Measurements from ENCODE around the gene SLC22A23.

Gene SLC22A23

GRCh38 chr6:3268680-3269079 lies 188.2 kb downstream of the SLC22A23 start:
- TF ChIP-seq Cebpa-rat (IDR thresholded peaks at IDR 0.05): no peak
- Histone ChIP-seq H3K36me3 (peaks cover 68 to 96% (median 91%) of the 10 kb centered on the region in 11 experiments), H3K4me1 (no peaks in the 10 kb centered on the region), H3K4me2 (no peak overlapping the region), H4K20me1 (peaks cover 13 to 99% (median 97%) of the 10 kb centered on the region in 11 experiments; a peak in 21 of 22 replicates), H3K4me3 (no peak overlapping the region), H3K27me3 (no peaks in the 10 kb centered on the region), H3K9ac (peak overlapping the region in 1 of 11 experiments; percentile 34; a peak in 1 of 22 replicates), H3K9me3 (replicated peaks in 1 of 11) (no peaks in the 10 kb centered on the region), H3K27ac (no peak overlapping the region)

GRCh38 chr6:3267162-3267561 lies 189.7 kb downstream of the SLC22A23 start:
- peaks cover 62 to 96% (median 88%) of the 10 kb centered on the region in 11 experiments for H3K36me3 ChIP-seq
- no peaks in the 10 kb centered on the region for H3K27me3 ChIP-seq
- no peak overlapping the region for H3K27ac ChIP-seq
- peaks cover 13 to 99% (median 97%) of the 10 kb centered on the region in 11 experiments; a peak in 21 of 22 replicates for H4K20me1 ChIP-seq
- H3K4me1 ChIP-seq: peaks cover 0 to 2% (median under 1%) of the 10 kb centered on the region in 10 experiments; a peak in 6 of 20 replicates
- no peak overlapping the region for H3K4me3 ChIP-seq
- no peak for TF ChIP-seq Cebpa-rat (IDR thresholded peaks at IDR 0.05)
- no peak overlapping the region for H3K4me2 ChIP-seq
- no peaks in the 10 kb centered on the region for H3K9me3 ChIP-seq (replicated peaks in 1 of 11)
- 0 out of 22 replicates have a peak overlapping the region, but pooled peaks of 1 of the 11 experiments have one; percentile 3 for H3K9ac ChIP-seq

- Histone ChIP-seq H3K4me1 (peaks cover 9 to 12% (median 10%) of the 10 kb centered on the region in 10 experiments; a peak in 18 of 20 replicates), H3K27me3 (no peaks in the 10 kb centered on the region), H3K27ac (no peak overlapping the region), H3K9ac (no peak overlapping the region), H3K9me3 (replicated peaks in 1 of 11) (no peaks in the 10 kb centered on the region), H3K36me3 (peaks cover 52 to 96% (median 86%) of the 10 kb centered on the region in 11 experiments), H3K4me3 (no peak overlapping the region), H3K4me2 (no peak overlapping the region), H4K20me1 (peaks cover 13 to 99% (median 97%) of the 10 kb centered on the region in 11 experiments; a peak in 21 of 22 replicates)
- TF ChIP-seq Cebpa-rat (IDR thresholded peaks at IDR 0.05): no peak
These were observed 190.7 kb downstream of the SLC22A23 start for GRCh38 chr6:3266170-3266569.

- Histone ChIP-seq H3K27me3 (no peaks in the 10 kb centered on the region), H3K4me3 (no peak overlapping the region), H3K36me3 (peaks cover 47 to 96% (median 81%) of the 10 kb centered on the region in 11 experiments), H3K9me3 (replicated peaks in 1 of 11) (no peaks in the 10 kb centered on the region), H3K4me1 (peaks cover 14 to 17% (median 15%) of the 10 kb centered on the region in 10 experiments), H3K4me2 (no peak overlapping the region), H3K27ac (no peak overlapping the region), H3K9ac (no peak overlapping the region), H4K20me1 (peaks cover 13 to 99% (median 97%) of the 10 kb centered on the region in 11 experiments; a peak in 21 of 22 replicates)
- no peak for TF ChIP-seq Cebpa-rat (IDR thresholded peaks at IDR 0.05)
These were observed 191.2 kb downstream of the SLC22A23 start for GRCh38 chr6:3265671-3266070.

- H3K9ac ChIP-seq: no peak overlapping the region
- H3K4me2 ChIP-seq: no peak overlapping the region
- H3K4me3 ChIP-seq: no peak overlapping the region
- TF ChIP-seq Cebpa-rat (IDR thresholded peaks at IDR 0.05): no peak
- H3K4me1 ChIP-seq: peaks cover 21 to 28% (median 25%) of the 10 kb centered on the region in 10 experiments
- H3K27me3 ChIP-seq: no peaks in the 10 kb centered on the region
- no peak overlapping the region for H3K27ac ChIP-seq
- H4K20me1 ChIP-seq: peaks cover 7 to 99% (median 88%) of the 10 kb centered on the region in 11 experiments; a peak in 21 of 22 replicates
- H3K36me3 ChIP-seq: peaks cover 34 to 86% (median 70%) of the 10 kb centered on the region in 11 experiments
- H3K9me3 ChIP-seq (replicated peaks in 1 of 11): no peaks in the 10 kb centered on the region
These were observed 192.5 kb downstream of the SLC22A23 start for GRCh38 chr6:3264356-3264755.

- peaks cover 23 to 33% (median 30%) of the 10 kb centered on the region in 10 experiments for H3K4me1 ChIP-seq
- no peak overlapping the region for H3K4me3 ChIP-seq
- H3K27ac ChIP-seq: no peak overlapping the region
- TF ChIP-seq Cebpa-rat (IDR thresholded peaks at IDR 0.05): no peak
- no peak overlapping the region for H3K4me2 ChIP-seq
- no peaks in the 10 kb centered on the region for H3K27me3 ChIP-seq
- peaks cover 0 to 90% (median 76%) of the 10 kb centered on the region in 11 experiments; a peak in 21 of 22 replicates for H4K20me1 ChIP-seq
- no peak overlapping the region for H3K9ac ChIP-seq
- H3K9me3 ChIP-seq (replicated peaks in 1 of 11): no peaks in the 10 kb centered on the region
- H3K36me3 ChIP-seq: peaks cover 22 to 74% (median 58%) of the 10 kb centered on the region in 11 experiments
These were observed 193.8 kb downstream of the SLC22A23 start for GRCh38 chr6:3263096-3263495.

- no peaks in the 10 kb centered on the region for H3K27me3 ChIP-seq
- H3K36me3 ChIP-seq: peaks cover 20 to 63% (median 47%) of the 10 kb centered on the region in 11 experiments
- H4K20me1 ChIP-seq: peaks cover 0 to 78% (median 64%) of the 10 kb centered on the region in 11 experiments; a peak in 21 of 22 replicates
- TF ChIP-seq Cebpa-rat (IDR thresholded peaks at IDR 0.05): no peak
- peaks cover 23 to 34% (median 30%) of the 10 kb centered on the region in 10 experiments for H3K4me1 ChIP-seq
- H3K4me3 ChIP-seq: no peak overlapping the region
- H3K9ac ChIP-seq: peak overlapping the region in 7 of 11 experiments; percentile 8 to 96 (median 26); a peak in 5 of 22 replicates
- H3K9me3 ChIP-seq (replicated peaks in 1 of 11): no peaks in the 10 kb centered on the region
- no peak overlapping the region for H3K27ac ChIP-seq
- H3K4me2 ChIP-seq: peak overlapping the region; percentile 77 to 100 (median 90); a peak in 16 of 22 replicates
These were observed 194.9 kb downstream of the SLC22A23 start for GRCh38 chr6:3261921-3262320.

GRCh38 chr6:3261518-3261820 lies 195.4 kb downstream of the SLC22A23 start:
- Histone ChIP-seq H4K20me1 (peaks cover 0 to 74% (median 62%) of the 10 kb centered on the region in 11 experiments; a peak in 21 of 22 replicates), H3K9me3 (replicated peaks in 1 of 11) (no peaks in the 10 kb centered on the region), H3K4me2 (peak overlapping the region; percentile 77 to 100 (median 90); a peak in 21 of 22 replicates), H3K4me1 (peaks cover 23 to 34% (median 30%) of the 10 kb centered on the region in 10 experiments), H3K4me3 (0 out of 20 replicates have a peak overlapping the region, but pooled peaks of 1 of the 10 experiments have one; percentile 100), H3K36me3 (peaks cover 20 to 61% (median 47%) of the 10 kb centered on the region in 11 experiments), H3K27ac (0 out of 22 replicates have a peak overlapping the region, but pooled peaks of 1 of the 11 experiments have one; percentile 31), H3K27me3 (no peaks in the 10 kb centered on the region), H3K9ac (peak overlapping the region in 8 of 11 experiments; percentile 17 to 96 (median 44); a peak in 7 of 22 replicates)
- TF ChIP-seq Cebpa-rat (IDR thresholded peaks at IDR 0.05): no peak

- H3K4me3 ChIP-seq: peak overlapping the region in 9 of 10 experiments; percentile 87 to 100 (median 98); a peak in 10 of 20 replicates
- H3K36me3 ChIP-seq: peaks cover 20 to 56% (median 42%) of the 10 kb centered on the region in 11 experiments
- no peaks in the 10 kb centered on the region for H3K27me3 ChIP-seq
- H3K4me1 ChIP-seq: peaks cover 23 to 34% (median 30%) of the 10 kb centered on the region in 10 experiments
- peak overlapping the region; percentile 26 to 99 (median 85); a peak in 16 of 22 replicates for H3K9ac ChIP-seq
- peak overlapping the region in 2 of 11 experiments; percentile 20 to 31; a peak in 4 of 22 replicates for H3K27ac ChIP-seq
- peak overlapping the region; percentile 77 to 100 (median 90) for H3K4me2 ChIP-seq
- no peaks in the 10 kb centered on the region for H3K9me3 ChIP-seq (replicated peaks in 1 of 11)
- no peak for TF ChIP-seq Cebpa-rat (IDR thresholded peaks at IDR 0.05)
- peaks cover 0 to 69% (median 56%) of the 10 kb centered on the region in 11 experiments; a peak in 21 of 22 replicates for H4K20me1 ChIP-seq
These were observed 195.9 kb downstream of the SLC22A23 start for GRCh38 chr6:3260772-3261517.

All from BLaER1 treated with 17β-estradiol and CSF1 and Interleukin-3, amounts not matched to agents 10 nM and 100 nM (cell line).